SIG-M5 treated with dmso at 0.1 percent for 504 hours (cell line): Measurements from ENCODE around the gene VPS11.

Experiments used
- DNase-seq: peaks from one replicate; lab custom pipeline; 2025; ENCODE audit not compliant: unreplicated experiment; lab: John Stamatoyannopoulos, UW

The VPS11 gene

GRCh38 chr11:119120639-119121007 lies 53.0 kb downstream of the VPS11 start:
- DNase-seq = no peak

GRCh38 chr11:119121008-119121810 lies 53.6 kb downstream of the VPS11 start, which contains the start of gene HINFP:
HINFP (plus strand) TSS chr11:119121580; CDS start chr11:119126945, 5,365 bp downstream.
- DNase-seq = peak; percentile 98

GRCh38 chr11:119121811-119122124 lies 54.1 kb downstream of the VPS11 start:
- no peak for DNase-seq

- DNase-seq = no peak
Measured at GRCh38 chr11:119125821-119126220, 58.2 kb downstream of the VPS11 start.

- DNase-seq = no peak
Measured at GRCh38 chr11:119126675-119127268, 59.2 kb downstream of the VPS11 start.

GRCh38 chr11:119130662-119131061 lies 63.0 kb downstream of the VPS11 start:
- DNase-seq = no peak
